NCI-H2196 (cell line): ENCODE data around the gene FEM1C.

Source experiments
- DNase-seq: peaks from one replicate; lab custom pipeline; 2025; ENCODE audit not compliant: unreplicated experiment; lab: John Stamatoyannopoulos, UW

FEM1C gene

DNA sequence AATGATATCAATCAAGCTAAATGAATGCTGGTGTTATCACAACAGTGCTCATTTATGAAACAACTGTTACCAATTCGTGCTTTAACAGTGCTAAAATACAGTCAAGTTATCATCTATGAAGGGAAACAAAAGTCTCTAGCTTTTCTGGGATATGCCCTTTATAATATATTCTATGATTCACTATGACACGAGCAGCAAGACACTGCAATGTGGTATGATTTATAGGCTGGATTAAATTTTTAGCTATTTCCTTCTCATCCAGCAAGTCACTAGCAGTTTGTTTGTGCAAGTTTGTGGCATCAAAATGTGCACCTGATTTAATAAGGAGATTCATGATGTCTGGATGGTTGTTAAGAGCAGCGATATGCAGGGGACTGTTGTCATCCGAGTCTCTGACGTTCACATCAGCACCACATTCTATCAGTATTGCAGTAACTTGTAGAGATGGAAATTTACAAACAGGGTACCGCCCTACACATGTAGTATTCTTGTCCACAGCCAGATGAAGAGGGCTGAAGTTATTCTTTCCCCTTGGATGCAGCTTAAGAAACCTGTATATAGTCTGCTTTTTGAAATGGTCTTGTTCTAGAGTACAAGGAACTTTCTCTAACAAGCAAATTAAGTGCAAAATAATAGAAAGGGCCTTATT lies 20.3 kb downstream of the FEM1C start:
- no peak for DNase-seq

DNA sequence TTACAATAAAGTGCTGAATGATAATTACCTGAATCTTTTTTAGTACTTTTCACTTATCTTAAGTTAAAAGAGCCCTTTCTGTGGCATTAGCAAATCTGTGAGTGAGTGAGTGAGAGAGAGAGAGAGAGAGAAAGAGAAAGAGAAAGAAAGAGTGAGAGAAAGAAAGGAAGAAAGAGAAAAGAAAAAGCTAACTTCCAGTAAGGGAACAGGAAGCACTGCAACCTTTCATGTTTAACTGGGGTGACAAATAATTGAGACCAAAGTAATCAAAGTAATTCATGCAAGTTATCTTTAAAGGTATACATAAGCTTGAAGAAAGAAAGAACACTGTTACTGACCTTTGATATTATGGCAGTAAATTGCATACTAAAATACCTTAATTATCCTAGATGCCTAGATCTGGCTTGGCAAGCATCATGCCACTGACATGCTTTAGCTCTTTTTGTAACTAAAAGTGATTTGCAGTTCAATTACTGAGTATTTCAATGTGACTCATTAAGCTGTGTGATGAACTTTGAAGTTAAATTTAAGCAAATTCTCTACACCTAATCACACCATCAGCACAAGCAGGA lies 21.7 kb downstream of the FEM1C start:
- DNase-seq: no peak

DNA sequence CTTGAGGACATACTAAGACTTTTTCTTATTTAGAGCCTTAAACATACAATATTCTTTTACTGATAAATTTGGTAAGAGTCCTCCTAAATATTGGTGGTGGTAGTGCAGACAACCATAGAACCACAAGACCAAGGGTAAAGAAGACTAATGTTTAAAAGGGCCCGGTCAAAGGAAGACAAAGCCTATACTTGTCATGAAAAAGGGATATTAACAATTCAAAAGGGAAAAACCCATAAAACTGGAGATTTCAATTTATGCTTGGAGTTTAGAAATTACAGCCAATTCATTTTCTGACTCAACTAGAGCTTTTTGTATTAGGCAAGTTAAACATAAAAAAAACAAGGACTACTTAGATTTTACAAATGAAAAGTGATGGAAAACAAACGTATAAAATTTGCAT lies 24.4 kb downstream of the FEM1C start:
- DNase-seq: no peak

DNA sequence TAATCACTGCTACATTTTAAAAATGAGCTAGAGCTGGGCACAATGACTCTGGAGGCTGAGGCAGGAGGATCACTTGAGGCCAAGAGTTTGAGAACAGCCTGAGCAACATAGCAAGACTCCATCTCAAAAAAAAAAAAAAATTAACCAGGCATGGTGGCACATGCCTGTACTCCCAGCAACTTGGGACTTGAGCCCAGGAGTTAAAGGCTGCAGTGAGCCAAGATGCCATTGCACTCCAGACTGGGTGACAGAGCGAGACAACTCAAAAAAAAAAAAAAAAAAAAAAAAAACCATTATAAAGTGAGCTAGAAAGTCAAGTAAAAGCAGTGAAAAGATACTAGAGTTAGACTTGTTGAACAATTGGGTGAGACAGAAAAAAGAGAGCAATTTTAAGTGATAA lies 28.2 kb downstream of the FEM1C start:
- no peak for DNase-seq

DNA sequence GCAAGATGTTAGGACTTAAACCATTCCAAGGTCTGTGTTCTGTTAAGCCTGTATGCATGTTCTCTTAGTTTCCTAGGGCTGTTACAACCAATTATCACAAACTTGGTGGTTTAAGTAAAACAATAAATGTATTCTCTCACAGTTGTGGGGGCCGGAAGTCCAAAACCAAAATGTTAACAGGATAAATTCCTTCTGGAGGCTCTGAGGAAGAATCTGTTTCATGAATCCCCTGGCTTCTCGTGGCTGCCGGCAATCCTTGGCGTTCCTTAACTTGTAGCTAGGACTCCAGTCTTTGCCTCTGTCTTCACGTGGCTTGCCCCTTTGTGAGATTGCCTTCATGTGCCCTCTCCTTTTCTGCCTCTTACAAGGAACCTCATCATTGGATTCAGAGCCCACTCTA lies 30.4 kb downstream of the FEM1C start:
- DNase-seq: no peak

DNA sequence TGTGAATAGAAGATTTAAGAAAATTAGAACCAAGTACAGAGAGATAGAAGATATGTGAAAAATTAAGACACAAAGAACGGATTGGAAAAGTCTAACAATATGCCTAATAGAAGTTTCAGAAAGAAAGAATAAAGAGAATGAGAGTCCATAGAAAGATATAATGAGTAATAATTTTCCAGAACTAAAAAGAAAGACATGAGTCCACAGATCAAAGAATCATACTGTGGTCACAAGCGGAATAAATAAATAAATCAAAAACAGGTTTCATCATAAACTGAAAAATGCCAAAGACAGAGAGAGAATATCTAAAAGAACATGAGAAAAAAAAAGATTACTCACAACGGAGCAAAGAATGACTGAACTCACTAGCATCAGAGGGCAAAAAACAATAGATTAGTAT lies 32.9 kb downstream of the FEM1C start:
- no peak for DNase-seq

DNA sequence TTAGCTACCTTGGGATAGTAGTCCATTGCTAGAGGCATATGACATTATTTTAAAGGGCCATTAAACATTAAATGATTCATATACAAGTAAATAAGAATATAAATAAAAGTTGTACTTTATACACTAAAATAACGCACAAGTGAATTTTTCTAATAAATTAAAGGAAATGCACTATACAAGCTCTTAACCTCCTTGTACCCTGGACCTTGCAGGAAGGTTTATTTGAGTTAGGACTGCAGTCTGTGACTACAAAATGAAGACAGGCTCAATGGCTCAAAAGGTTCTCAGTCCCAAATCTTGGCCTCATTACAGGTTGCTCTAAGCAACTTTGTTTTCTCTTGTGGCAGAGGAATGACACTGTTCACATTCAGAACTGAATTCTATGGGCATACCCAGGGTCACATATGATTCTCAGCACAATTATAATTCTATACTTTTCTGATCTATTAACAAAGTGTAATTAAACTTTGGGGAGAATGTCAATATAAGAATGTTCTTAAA lies 34.4 kb downstream of the FEM1C start:
- DNase-seq: no peak

DNA sequence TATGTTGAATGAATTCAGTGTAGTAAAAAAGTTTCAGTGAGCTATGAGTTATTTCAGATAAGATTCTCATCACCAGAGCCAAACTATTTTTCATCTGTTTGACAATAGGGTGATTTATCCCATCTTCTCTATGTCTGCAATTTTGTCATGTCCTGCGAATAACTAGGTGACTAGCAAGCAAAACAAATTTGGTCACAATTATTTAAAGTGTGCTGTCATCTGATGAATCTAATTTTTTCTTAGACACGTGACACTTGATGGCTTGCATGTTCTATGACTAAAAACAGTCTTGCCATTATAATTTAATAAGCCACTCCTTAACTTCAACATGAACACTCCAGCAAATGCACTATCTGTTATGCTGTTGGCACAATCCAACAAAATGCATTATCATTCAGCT lies 35.0 kb downstream of the FEM1C start:
- DNase-seq: no peak

DNA sequence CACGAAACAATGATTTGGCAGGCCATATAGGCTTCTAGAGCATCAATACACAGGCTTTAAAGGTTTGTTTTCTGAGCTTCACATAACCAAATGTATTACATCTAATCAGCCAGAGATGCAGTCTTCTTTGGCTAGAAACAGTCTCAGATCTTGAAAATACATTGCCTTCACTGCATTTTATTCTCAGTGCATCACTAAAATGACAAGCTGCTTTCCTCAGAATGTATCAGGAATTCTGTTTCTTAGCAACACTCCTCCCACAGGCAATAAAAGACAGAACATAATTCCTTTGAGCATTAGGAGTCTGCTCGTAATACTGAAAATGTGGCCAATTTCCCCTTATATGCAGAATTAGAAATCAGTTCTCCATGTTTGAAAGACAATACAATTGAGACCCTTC lies 36.9 kb downstream of the FEM1C start:
- DNase-seq: no peak

DNA sequence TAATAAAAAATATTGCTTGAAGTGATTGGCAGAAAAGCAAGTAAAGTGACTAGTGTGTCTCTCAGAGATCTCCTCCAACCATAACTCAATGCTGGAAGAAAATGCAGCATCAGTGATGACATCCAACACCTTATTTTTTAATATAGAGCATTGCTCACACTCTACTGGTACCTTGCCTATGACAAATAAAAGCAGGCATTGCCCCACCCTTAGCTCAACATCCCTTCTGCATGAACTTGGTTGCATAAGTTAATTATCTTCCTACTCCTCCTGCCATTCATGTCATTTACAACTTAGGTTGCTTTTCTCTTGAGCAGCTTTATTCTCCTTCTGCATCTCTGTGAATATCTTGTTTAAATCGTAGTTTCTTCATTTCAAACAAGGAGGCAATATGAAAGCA lies 41.2 kb downstream of the FEM1C start:
- DNase-seq: no peak

DNA sequence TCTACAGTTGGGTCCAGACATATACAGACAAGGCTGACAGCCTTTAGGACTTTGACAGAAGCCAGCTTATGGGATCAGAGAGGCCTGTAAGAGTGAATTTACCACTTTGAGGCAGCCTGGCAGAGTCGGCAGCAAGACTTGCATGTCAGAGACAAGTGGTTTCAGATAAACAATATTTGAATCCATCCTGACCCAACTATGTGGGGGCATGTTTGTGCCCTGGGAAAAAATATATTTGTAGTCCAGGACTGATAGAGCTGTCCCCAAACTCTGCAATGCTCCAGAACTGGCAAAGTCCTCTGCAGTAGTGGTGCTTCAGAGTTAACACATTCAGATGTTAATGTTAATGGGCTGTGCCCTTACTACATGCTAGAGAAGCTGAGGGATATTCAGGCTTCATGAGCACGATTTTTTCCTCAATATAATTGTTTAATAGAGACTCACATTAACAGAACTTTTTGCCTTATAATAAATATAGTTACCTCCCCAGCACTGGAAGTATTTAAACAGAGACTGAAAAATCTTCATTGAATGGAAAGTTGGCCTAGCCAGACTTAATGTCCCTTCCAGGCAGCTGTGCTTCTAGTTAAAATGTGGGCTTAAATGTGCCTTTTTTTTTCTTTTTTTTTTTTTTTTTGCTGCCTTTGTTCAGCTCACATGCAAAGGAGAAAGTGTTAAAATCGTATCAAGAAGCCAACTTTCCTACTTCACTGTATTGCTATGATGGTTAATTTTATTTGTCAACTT lies 42.9 kb downstream of the FEM1C start:
- DNase-seq: no peak

DNA sequence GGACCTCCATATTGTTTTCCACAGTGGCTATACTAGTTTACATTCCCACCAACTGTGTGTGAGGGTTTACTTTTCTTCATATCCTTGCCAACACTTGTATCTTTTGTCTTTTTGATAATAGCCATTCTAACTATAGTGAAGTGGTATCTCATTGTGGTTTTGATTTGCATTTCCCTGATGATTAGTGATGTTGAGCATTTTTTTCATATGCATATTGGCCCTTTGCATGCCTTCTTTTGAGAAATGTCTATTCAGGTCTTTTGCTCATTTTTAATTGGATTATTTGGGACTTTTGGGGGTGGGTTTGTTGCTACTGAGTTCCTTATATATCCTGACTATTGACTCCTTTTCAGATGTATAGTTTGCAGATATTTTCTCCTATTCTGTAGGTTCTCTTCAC lies 44.4 kb downstream of the FEM1C start:
- DNase-seq: no peak

DNA sequence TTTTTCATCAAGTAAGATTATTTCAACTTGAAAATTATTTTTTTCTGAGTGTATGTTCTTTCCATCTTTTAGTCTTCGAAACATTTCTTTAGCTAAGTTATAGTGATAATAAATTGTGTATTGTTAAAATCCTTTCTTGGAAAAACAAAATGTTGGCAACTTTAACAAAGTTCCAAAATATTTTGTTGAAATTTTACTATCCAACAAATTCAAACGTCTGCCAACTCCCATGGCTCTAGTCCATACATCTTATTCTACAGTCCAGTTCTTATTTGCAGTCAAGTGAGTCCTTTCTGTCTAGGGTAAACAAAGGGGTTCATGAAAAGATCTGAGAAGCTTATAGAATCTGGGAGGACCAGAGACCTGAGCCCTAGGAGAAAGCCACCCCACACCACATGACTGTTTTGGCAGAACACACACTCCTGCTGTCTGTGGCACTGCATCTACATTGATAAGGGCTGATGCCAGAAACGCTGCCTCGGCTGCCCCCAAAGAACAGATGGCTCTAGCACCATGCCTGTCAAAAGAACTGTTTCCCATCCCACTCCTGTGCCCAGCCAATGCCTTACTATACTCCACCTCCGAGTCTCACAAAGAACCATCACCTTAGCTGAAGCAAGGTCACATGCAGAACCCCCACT lies 47.5 kb downstream of the FEM1C start:
- no peak for DNase-seq

DNA sequence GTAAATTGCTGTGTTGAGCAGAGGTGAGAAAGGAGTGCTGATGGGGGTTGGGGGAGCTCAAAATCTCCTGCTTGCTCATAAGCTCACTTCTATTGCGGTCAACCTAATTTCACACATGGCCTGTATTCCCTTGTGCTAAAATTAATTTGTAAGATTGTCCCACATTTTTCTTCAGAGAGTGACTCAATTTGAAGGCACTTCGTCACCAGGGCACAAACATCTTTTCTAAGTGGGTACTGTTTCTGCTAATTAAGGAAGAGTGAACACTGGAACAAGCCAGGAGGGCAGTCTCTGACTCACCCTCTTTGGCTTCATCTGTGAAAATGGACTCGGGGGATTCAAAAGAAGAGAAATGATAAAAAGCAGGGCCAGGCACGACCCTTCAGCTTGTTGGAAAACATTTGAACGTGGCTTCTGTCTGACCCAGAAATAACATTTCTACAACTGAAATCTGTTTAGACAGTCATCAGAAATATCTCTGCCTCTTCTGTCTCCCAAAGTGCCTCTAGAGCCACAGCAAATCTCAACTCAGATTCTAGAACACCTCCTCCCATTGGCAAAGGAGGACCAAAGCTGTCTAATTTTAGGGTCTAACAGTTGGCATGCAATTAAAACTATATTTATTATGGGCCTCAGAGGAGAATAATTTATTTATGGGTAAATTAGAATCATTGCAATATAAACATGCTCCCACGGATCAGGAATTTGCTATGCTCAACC lies 49.8 kb downstream of the FEM1C start:
- DNase-seq: no peak

DNA sequence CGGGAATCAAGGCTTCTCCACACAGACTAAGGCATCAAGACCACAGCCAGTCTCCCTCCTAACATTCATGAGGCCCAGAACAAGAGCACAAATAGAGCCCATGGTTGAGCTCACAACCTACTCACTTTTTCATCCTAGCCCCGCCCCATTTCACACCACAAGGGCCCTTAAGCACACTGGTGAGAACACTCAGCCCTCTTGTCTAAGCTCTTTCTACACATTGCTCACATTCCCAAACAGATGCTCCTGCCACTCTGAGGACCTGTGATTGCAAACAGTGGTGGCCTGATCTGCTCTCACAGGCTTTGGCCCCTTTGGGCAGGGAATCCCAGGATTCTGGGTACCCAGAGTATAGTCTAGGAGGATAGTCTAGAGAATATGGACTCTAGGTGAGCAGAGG lies 54.0 kb downstream of the FEM1C start:
- no peak for DNase-seq

DNA sequence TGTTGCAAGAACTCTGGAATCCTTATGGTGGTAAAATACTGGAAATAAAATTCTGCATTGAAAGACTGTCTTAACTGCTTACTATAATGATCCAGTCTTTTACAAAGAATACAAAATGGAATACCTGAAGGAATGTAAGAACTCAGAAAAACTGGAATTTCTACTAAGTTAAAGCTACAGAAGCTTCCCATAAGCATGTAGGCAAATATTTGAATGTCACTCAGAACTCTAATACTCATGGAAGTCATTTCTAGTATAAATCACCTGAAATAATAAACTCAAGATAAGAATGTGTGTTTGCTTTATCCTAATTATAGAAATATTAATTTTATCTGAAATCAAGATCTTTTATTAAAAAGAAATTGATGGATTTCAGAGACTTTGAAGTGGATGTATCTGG lies 54.8 kb downstream of the FEM1C start:
- DNase-seq: no peak

DNA sequence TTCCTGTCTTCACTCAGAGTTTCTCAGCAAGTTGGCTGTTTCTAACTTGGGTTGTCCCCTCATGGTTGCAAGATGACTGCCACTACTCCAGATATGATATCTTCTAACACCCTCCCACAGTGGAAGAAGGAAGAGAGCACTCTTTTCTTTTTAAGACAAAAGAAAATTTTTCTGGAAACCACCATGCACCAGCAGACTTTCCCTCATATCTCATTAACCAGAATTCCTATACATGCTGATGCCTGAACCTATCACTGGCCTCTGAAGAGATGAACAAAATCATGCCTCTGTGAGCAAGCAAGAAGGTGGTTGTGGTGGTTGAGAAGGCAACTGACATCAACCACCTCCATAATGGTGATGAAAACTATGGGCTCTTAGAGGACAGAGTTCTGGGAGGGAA lies 56.8 kb downstream of the FEM1C start:
- no peak for DNase-seq

DNA sequence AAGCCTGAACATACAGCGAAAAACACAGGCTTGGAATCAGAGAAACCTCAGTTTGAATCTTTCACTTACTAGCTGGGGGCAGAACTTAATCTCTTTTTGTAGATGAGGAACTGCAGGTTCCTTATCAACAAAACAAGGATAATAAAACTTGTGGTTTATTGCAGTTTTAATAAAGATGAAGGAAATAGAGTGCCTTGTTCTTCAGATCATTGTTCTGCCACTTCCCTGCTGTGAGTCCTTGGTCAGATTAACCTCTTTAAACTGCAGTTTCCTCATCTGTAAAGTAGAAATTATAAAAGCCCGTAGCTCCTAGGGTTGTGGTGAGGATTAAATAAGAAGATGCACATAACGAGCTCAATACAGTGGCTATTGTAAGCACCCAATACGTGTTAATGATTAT lies 57.4 kb downstream of the FEM1C start:
- no peak for DNase-seq

DNA sequence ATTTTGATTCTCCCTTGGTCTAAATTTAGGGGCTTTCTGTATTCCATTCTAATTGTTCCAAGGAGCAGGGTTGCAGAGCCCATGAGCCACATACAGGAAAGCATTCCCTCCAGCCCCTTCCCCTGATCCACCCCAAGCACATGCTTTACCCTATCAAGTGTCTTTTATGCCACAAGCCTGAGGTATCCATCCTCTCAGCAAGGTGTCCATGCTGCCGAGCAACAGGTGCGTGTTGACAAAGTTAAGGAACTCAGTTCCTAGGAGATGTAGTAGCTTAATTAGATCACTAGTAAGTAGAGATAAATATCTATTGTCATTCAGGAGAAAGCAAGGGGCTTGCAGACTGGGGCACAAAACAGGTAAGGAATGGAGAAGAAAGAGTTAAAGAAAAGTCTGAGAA lies 57.8 kb downstream of the FEM1C start:
- DNase-seq: no peak

DNA sequence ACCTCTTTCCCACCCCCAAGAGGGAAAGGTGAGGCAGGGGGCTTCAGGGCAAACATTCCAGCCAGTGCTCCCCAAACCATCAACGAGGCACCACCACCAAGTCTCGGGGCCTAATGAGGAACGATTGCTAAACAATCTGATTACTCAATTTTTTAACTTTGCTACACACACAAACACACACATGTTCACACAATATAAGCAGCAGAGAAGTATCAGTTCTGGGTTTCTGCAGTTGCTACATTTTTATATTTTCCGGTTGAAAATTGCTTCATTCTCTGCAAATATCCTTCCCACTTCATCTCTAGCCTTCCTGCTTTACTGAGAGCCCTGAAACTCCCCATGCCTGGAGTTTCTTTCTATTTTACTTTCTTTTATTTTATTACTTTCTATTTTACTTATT lies 60.2 kb downstream of the FEM1C start:
- DNase-seq: no peak

DNA sequence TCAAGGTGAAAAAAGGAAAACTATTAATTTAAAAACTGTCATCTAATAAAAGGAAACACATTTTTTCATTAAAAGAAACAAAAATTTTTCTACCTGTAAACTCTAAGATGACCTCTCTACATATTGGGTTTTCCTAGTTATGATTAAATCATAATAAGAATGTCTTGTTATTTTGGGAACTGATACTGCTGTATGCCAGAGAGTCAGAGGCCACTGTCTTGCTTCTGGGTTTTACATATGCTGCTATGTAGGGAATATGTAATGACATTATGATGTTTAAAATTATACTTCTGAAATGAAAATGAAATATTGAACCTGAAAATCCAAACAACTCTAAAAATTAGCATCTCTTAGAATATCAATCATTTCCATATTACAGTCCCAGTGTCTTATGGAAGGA lies 63.7 kb downstream of the FEM1C start:
- DNase-seq: no peak
